ENCODE data around the gene CYP21A2. TPM values are rescaled to one million over a fixed set of nuclear protein-coding genes. Genes with fewer than 3 reads are reported as not detected.

The CYP21A2 gene
- total and polyA plus RNA-seq, 10 of the 15 experiments (the other 5 are each of a cell fraction or from before 2014, with no cell fraction given) = 0.04 to 0.92 (median 0.23) TPM; not detected in 7

DNA sequence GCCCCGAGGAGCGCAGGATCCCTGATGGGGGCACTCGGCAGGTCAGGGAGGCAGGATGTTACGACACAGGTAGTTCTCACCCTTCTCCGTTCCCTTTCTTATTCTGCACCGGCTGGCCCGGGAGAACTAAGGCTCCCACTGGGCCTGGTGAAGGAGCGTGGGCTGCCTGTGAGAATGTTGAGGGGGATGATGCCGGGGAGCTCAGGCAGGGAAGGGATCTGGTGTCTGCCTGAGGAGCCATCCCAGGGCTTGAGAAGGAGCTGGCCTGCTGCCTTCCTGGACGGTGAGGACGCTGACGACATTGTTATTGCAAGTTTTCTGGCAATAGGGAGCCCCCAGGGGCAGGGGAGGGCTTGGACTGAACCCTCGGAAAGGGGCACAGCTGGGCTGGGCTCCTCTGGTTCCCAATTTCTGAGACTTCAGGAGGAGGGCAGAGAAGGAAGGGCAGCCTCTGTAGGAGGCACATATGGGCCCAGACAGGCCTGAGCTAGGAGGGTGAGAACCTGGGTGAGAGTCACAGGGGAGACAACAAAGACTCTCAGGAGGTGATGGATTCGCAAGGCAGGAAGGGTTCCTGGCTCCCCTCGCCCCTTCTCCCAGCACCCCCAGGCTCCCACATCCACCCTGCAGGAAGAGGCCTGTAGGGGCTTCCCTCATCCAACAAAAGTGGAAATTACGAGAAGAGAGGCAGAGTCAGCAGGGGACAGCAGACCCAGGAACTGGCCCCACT, 32.8 kb downstream of the CYP21A2 start:
- Histone ChIP-seq H3K4me2 (ENCODE audit: control insufficient read depth, insufficient read depth) (no peak overlapping the region), H3K27me3 (replicated peaks in 1 of 2; ENCODE audit: control insufficient read depth in 2 of 2, insufficient read depth in 2 of 2, low read length in 1 of 2) (peaks cover 0 to 3% of the 10 kb centered on the region in 2 experiments; a peak in 2 of 4 replicates), H4K20me1 (ENCODE audit: control insufficient read depth, insufficient read depth) (no peaks in the 10 kb centered on the region), H3K4me3 (no peak overlapping the region), H3K4me1 (ENCODE audit: control insufficient read depth, insufficient read depth, low read length) (no peaks in the 10 kb centered on the region), H3K27ac (ENCODE audit: control insufficient read depth, insufficient read depth) (no peak overlapping the region), H3K36me3 (ENCODE audit: control insufficient read depth in 2 of 2, insufficient read depth in 2 of 2, low read length in 1 of 2) (no peaks in the 10 kb centered on the region), H2AFZ (ENCODE audit: control insufficient read depth, low read depth, low read length) (no peak overlapping the region), H3K9me3 (replicated peaks; ENCODE audit: control insufficient read depth, insufficient read depth, low read length) (no peaks in the 10 kb centered on the region), H3K9ac (ENCODE audit: control insufficient read depth, insufficient read depth, low read length) (no peak overlapping the region), H3K79me2 (ENCODE audit: control insufficient read depth, insufficient read depth, low read length) (no peaks in the 10 kb centered on the region)
- POLR2A ChIA-PET = no interaction called here
- DNase-seq (ENCODE audit: low read depth, low spot score) (no peak), FAIRE-seq (no peak), ATAC-seq (no peak)
- SMC1A ChIA-PET (ENCODE audit: uncharacterized antibody, unreplicated experiment) = no interaction called here
- intact Hi-C loops (cut with micrococcal nuclease; ENCODE audit: unreplicated experiment) = no loop called here
- BruUV-seq (replicated peaks) = no TSS peak
- no peak for TF ChIP-seq SIN3A (IDR thresholded peaks at IDR 0.05; ENCODE audit: low read depth, low read length)
- no peak for TF ChIP-seq POLR2A (IDR thresholded peaks at IDR 0.05; ENCODE audit: low read depth, low read length)
- no peak for TF ChIP-seq BCL11A (IDR thresholded peaks at IDR 0.05; ENCODE audit: low read depth, low read length)
- no peak for TF ChIP-seq KDM1A (IDR thresholded peaks at IDR 0.05; ENCODE audit: borderline replicate concordance)
- no peak for TF ChIP-seq SUPT20H (IDR thresholded peaks at IDR 0.05; ENCODE audit: borderline replicate concordance, control insufficient read depth, low read depth, low read length)
- no peak for TF ChIP-seq SMARCA5 (IDR thresholded peaks at IDR 0.05)
- no peak for TF ChIP-seq MYB (IDR thresholded peaks at IDR 0.05; ENCODE audit: borderline replicate concordance, low read depth, low read length)
- TF ChIP-seq BMI1 (IDR thresholded peaks at IDR 0.05; ENCODE audit: borderline replicate concordance) = no peak
- TF ChIP-seq NR2C1 (IDR thresholded peaks at IDR 0.05) = no peak
- no peak for TF ChIP-seq NBN (IDR thresholded peaks at IDR 0.05)
- no peak for TF ChIP-seq CEBPB (IDR thresholded peaks at IDR 0.05; ENCODE audit: borderline replicate concordance in 1 of 2, low read depth in 2 of 2, low read length in 2 of 2)
- TF ChIP-seq, protein P1, sequence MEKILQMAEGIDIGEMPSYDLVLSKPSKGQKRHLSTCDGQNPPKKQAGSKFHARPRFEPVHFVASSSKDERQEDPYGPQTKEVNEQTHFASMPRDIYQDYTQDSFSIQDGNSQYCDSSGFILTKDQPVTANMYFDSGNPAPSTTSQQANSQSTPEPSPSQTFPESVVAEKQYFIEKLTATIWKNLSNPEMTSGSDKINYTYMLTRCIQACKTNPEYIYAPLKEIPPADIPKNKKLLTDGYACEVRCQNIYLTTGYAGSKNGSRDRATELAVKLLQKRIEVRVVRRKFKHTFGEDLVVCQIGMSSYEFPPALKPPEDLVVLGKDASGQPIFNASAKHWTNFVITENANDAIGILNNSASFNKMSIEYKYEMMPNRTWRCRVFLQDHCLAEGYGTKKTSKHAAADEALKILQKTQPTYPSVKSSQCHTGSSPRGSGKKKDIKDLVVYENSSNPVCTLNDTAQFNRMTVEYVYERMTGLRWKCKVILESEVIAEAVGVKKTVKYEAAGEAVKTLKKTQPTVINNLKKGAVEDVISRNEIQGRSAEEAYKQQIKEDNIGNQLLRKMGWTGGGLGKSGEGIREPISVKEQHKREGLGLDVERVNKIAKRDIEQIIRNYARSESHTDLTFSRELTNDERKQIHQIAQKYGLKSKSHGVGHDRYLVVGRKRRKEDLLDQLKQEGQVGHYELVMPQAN (conservative IDR thresholded peaks at IDR 0.05) = no peak
- TF ChIP-seq SPI1 (IDR thresholded peaks at IDR 0.05; ENCODE audit: borderline replicate concordance, insufficient read depth, low read depth, low read length) = no peak
- TF ChIP-seq STAT3 (IDR thresholded peaks at IDR 0.05; ENCODE audit: low read depth, low read length) = no peak
- no peak for TF ChIP-seq CHD1 (IDR thresholded peaks at IDR 0.05; ENCODE audit: low read depth, low read length)
- TF ChIP-seq GATAD2B (conservative IDR thresholded peaks at IDR 0.05; ENCODE audit: low read depth) = no peak
- no peak for TF ChIP-seq EP300 (IDR thresholded peaks at IDR 0.05; ENCODE audit: borderline replicate concordance in 1 of 2, control insufficient read depth in 1 of 2, low read depth in 2 of 2, low read length in 2 of 2)
- TF ChIP-seq, protein P2, sequence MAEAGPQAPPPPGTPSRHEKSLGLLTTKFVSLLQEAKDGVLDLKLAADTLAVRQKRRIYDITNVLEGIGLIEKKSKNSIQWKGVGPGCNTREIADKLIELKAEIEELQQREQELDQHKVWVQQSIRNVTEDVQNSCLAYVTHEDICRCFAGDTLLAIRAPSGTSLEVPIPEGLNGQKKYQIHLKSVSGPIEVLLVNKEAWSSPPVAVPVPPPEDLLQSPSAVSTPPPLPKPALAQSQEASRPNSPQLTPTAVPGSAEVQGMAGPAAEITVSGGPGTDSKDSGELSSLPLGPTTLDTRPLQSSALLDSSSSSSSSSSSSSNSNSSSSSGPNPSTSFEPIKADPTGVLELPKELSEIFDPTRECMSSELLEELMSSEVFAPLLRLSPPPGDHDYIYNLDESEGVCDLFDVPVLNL (IDR thresholded peaks at IDR 0.05; ENCODE audit: low read depth, low read length) = no peak
- TF ChIP-seq RCOR1 (conservative IDR thresholded peaks at IDR 0.05; ENCODE audit: low read depth, low read length) = no peak
- no peak for TF ChIP-seq IKZF2 (IDR thresholded peaks at IDR 0.05)
- RAD21 ChIA-PET (ENCODE audit: unreplicated experiment) = no interaction called here
- CTCF ChIA-PET = interaction anchor here (0.9 to 1.5 kb wide), 2 partner anchors 22 to 61 kb away, joined by 3 to 6 read pairs; no protein-coding TSS in a partner anchor
- in situ Hi-C loops (cut with MboI) = no loop called here
- WGBS (ENCODE audit: insufficient coverage, insufficient replicate concordance, low lambda C conversion rate, missing lambda C conversion rate) = 44% methylated on average over 14 of the region's 16 CpGs
